ENCODE data around the gene MPLKIP.
"Not testable (repeated sequence)": the region's sequence is repeated elsewhere in the genome, so short reads cannot be mapped to it uniquely, and the experiment has no call there.

The MPLKIP gene

GRCh38 chr7:40134428-40135316 lies at the start of gene MPLKIP, which contains the start of gene SUGCT:
TSS of gene MPLKIP (minus strand) at chr7:40134622. CDS start at chr7:40134567, 55 bp downstream.
TSS of gene SUGCT (plus strand) at chr7:40135005.
- peak; percentile 91 for DNase-seq

DNA sequence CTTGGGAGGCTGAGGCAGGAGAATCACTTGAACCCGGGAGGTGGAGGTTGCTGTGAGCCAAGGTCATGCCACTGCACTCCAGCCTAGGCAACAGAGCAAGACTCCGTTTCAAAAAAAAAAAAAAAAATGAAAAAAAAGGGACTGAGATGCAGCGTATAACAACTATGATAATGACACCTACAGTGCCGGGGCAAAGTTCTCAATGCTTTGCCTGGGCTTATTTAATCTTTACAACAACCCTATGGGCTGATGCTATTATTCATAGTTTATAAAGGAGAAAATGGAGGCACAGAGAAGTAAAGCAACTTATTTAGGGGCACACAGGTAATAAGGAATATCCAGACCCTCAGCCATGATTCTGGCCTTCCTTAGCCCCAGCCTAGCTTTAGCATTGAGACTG lies 48.0 kb upstream of the MPLKIP start:
- DNase-seq: no peak

GRCh38 chr7:40177071-40177470 lies 42.6 kb upstream of the MPLKIP start:
- no peak for DNase-seq

GRCh38 chr7:40175725-40176510 lies 41.5 kb upstream of the MPLKIP start:
- no peak for DNase-seq

DNA sequence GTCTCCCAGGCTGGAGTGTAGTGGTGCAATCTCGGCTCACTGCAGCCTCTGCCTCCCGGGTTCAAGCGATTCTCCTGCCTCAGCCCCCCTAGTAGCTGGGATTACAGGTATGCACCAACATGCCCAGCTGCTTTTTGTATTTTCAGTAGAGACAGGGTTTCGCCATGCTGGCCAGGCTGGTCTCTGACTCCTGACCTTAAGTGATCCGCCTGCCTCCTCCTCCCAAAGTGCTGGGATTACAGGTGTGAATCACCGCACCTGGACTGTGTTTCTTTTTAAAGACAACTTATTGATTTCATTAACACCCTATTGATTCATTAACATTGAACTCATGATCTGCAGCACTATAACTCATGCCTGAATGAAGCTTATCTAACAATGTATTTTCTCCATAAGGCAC lies 40.8 kb upstream of the MPLKIP start:
- DNase-seq: not testable (repeated sequence)

DNA sequence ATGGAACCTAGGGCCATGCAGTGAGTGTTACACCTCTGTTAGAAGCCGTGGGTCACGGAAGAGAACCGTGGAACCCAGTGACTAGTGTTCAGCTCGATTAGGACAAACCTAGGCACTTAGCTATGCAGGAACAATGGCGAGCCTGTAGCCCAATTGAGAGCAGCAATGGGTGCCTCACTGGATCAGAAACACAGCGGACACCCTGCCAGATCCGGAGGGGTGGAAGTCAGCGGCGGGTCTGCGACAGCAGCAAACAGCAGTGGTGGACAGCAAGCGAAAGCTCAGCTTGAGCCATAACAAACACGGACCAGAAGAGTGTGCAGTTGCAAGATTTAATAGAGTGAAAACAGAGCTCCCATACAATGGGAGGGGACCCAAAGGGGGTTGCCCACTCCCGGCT lies 38.7 kb upstream of the MPLKIP start:
- DNase-seq: not testable (repeated sequence)

DNA sequence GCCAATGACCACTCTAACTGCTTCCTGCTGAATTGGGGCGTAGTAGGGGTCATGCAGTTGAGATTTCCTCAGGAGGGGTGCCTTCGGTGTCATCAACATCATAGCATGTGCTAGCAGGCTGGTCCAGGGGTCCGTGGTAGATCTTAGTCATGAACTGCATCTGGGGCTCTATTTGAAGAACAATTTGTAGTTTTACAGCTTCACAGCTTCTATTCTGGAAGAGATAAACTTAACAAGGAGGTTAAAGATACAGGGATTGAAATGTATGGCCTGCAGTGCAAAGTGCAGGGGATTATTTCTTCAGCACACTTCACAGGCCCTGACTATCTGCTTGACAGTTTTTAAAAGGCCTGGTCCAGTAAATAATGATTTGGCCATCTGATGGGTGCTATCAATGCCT lies 33.8 kb upstream of the MPLKIP start:
- not testable (repeated sequence) for DNase-seq

GRCh38 chr7:40167291-40167690 lies 32.9 kb upstream of the MPLKIP start:
- no peak for DNase-seq

GRCh38 chr7:40165216-40165615 lies 30.8 kb upstream of the MPLKIP start:
- no peak for DNase-seq

DNA sequence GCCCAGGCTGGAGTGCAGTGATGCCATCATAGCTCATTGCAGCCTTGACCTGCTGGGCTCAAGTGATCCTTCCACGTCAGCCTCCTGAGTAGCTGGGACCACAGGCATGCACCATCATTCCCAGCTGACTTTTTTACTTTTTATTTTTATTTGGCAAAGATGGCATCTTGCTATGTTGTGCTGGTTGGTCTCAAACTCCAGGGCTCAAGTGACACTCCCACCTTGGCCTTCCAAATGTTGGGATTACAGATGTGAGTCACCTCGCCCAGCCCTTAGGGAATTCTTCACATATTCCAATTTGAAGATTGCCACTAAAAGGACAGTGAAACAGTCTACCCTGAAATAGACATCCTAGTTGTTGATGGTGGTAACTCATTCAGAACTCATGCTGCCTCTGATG lies 28.1 kb upstream of the MPLKIP start:
- DNase-seq: no peak

GRCh38 chr7:40156988-40157387 lies 22.6 kb upstream of the MPLKIP start:
- no peak for DNase-seq

DNA sequence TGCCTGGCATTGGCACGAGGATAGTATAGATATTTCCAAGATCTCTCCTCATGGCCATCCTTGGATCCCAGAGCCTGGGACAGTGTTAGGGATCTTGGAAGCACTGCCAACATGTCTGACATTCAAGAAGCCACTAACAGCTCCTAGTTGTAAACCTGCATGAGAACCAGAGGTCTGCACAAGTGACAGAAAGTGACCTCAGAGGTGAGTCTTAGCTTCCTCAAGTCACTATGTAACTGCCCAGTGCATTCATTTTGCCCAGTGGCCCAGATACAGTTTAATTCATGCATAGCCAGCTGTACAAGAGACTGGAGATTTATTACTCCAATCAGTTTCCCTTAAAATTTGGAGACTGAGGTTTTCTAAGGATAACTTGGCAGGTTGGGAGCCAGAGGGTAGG lies 17.1 kb upstream of the MPLKIP start:
- no peak for DNase-seq

- DNase-seq: no peak
Measured at GRCh38 chr7:40148671-40149070, 14.2 kb upstream of the MPLKIP start.

DNA sequence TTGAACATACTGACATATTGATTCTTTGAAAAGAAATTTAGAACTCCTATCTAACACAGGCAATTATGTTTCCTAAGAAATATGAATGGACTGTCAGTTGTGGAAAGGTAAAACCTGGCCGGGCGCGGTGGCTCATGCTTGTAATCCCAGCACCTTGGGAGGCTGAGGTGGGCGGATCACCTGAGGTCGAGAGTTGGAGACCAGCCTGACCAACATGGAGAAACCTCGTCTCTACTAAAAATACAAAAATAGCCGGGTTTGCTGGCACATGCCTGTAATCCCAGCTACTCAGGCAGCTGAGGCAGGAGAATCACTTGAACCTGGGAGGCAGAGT lies 13.8 kb upstream of the MPLKIP start:
- not testable (repeated sequence) for DNase-seq

DNA sequence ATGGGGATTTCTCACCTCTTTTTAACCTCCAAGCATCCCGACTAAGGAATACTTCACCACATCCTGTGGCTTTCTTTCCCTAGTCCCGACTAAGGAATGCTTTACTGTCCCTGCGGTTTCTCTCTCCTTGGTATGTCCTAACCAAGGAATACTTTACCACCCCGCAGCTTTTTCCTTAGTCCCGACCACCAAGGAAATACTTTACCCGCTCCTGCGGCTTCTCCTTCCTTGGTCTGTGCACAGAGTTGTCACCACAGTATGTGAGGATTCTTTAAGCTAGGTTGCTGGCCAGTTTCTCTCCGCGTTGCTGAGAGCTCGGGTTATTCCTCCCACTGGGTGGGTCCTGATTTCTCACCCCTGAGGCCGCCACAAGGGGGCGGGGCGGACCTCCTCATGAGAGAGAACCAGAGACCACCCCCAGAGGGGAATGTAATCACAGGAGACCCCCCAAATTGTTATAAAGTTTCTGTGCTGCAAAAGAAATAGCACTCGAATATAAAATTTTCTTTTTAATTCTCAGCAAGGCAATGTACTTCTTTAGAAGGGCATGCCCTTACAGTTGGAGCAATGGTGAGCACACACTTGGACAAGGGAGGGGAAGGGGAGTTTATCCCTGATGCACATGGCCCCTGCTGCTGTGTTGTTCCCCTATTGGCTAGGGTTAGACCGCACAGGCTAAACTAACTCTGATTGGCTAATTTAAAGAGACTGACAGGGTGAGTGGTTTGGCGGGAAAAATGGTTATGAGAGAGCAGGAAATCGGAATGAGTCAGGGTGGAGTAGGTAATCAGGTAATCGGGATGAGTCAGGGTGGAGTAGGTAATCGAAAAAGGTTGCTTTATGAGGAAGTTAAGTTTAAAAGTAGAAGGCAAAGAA lies 13.2 kb upstream of the MPLKIP start:
- no peak for DNase-seq

GRCh38 chr7:40145596-40146130 lies 11.2 kb upstream of the MPLKIP start:
- DNase-seq: not testable (repeated sequence)

DNA sequence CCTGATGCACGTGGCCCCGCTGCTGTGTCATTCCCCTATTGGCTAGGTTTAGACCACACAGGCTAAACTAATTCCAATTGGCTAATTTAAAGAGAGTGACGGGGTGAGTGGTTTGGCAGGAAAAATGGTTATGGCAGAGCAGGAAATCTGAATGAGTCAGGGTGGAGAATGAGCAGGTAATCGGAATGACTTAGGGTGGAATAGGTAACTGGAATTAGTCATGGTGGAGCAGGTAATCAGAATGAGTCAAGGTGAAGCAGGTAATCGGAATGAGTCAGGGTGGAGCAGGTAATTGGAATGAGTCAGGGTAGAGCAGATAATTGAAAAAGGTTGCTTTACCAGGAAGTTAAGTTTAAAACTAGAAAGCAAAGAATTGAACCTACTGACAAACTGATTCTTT lies 7.5 kb upstream of the MPLKIP start:
- not testable (repeated sequence) for DNase-seq

DNA sequence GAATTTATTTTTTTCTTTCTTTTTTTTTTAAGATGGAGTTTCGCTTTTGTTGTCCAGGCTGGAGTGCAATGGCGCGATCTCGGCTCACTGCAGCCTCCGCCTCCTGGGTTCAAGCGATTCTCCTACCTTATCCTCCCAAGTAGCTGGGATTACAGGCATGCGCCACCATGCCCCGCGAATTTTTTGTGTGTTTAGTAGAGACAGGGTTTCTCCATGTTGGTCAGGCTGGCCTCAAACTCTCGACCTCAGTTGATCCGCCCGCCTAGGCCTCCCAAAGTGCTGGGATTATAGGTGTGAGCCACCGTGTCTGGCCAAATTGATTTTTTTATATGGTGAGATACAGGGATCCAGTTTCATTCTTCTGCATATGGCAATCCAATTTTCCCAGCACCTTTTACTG lies 5.5 kb upstream of the MPLKIP start:
- DNase-seq: not testable (repeated sequence)

DNA sequence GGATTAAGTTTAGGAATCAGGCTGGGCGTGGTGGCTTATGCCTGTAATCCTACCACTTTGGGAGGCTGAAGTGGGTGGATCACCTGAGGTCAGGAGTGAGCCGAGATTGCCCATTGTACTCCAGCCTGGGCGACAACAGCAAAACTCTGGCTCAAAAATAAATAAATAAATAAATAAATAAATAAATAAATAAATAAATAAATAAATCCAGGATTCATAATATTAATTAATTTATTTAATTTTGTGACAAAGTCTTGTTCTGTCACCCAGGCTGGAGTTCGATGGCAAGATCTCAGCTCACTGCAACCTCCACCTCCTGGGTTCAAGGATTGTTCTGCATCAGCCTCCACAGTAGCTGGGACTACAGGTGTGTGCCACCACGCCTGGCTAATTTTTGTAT lies 4.6 kb upstream of the MPLKIP start:
- no peak for DNase-seq

DNA sequence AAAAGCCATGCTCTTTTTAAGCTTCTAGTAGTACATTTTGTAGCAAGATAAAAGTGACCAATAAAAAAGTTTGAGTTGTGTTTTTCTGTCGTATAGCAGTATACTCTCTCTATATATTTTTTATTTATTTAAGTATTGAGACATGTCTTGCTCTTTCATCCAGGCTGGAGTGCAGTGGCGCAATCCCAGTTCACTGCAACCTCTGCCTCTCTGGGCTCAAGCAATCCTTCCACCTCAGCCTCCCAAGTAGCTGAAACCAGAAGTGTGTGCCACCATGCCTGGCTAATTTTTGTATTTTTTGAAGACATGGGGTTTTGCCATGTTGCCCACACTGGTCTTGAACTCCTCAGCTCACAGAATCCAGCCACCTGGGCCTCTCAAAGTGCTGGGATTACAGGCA lies 3.1 kb upstream of the MPLKIP start:
- DNase-seq: no peak

- DNase-seq: no peak
Measured at GRCh38 chr7:40135317-40135610, 842 bp upstream of the MPLKIP start.

DNA sequence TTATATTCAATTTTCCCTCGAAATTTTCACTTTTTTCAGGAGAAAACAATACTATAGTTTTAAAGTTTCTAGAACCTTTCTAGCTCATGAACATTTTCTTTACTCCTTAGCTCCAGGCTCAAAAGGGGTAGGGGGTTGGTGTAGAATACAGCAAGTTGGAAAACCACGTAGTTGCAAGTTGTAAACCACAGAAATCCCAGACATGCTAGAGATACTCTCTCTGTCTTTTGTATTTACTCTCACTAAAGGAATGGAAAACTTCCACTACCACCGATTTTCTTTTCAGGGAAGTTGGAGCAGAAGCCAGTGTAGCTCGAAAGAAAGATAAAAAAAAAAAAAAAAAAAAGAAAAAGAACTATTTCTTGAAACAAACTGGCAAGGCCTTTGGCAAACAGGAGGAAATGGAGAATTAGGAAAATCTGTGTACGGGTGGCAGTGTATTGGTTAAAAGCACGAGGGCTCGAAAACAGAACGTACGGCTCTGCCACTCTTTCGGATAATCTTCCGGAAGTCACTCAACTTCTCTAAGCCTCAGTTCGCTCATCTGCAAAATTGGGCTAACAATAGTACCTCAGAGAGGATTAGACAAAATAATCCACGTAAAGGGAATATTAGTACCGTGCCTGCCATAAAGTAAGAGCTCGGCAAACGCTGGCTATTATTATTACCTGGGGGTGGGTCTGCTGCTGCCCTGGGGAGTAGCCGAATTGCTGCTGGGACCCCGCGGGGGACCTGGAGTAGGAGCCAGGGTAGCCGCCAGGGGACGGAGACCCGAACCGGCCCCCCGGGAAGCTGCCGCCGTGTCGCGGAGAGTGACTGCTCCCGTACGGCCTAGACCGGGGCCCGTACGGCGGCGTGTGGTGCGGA lies 628 bp downstream of the MPLKIP start:
- no peak for DNase-seq

All from left hindlimb (tissue), 1 donor.